K562 treated with DMSO at 1 percent for 48 hours (cell line): Measurements from ENCODE around the gene MYOM3. TPM values are rescaled to one million over a fixed set of nuclear protein-coding genes. Genes with fewer than 3 reads are reported as not detected.

Experiments
- total RNA-seq: library from RNA; unstranded; fragments of 300-600 nt; gene quantifications from 2 replicates; pipeline ENCODE4 v1.2.3, GENCODE V29; 2022; ENCODE audit warnings: low replicate concordance; ENCODE audit errors: extremely low read depth

MYOM3 gene
- total RNA-seq: not detected in 2 replicates

DNA sequence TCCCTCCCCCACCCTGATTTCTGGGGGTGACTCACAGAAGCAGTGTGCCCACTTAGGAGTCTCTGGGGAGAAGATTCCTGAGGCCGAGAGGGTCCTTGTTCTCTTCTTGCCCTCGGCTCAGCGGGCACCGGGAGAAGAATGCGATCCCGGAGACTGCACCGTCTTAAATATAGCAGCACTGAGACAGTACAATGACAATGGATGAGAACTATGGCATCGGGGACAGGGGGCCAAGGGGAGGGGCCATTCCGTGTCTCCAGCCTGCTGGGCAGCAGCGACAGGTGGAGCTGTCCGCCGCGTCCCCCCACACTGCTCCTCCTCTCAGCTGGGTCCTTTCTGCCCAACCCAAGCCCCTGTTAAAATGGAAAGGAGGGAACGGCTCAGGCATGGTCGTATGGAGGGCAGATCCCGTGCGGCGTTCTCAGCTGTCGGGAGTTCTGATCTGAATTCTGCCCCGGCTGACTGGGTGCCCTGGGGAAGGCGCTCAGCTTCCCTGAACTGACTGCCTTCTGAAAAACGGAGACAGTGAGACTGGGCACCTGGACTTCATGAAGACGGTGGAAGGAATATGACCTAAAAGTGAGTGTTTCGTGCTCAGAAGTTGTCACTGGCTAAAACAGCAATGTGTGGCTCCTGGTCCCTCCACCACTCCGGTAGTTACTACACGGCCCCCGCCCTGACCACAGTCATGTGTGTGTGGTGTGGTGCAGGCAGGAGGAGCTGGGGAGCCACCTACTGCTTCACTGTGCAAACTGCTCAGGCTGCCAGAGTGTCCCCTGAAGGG lies at the start of gene MYOM3:
MYOM3 (minus strand) TSS at position 140 of the 784 bp plus-strand sequence. CDS start 3,499 bp downstream, outside the sequence.

DNA sequence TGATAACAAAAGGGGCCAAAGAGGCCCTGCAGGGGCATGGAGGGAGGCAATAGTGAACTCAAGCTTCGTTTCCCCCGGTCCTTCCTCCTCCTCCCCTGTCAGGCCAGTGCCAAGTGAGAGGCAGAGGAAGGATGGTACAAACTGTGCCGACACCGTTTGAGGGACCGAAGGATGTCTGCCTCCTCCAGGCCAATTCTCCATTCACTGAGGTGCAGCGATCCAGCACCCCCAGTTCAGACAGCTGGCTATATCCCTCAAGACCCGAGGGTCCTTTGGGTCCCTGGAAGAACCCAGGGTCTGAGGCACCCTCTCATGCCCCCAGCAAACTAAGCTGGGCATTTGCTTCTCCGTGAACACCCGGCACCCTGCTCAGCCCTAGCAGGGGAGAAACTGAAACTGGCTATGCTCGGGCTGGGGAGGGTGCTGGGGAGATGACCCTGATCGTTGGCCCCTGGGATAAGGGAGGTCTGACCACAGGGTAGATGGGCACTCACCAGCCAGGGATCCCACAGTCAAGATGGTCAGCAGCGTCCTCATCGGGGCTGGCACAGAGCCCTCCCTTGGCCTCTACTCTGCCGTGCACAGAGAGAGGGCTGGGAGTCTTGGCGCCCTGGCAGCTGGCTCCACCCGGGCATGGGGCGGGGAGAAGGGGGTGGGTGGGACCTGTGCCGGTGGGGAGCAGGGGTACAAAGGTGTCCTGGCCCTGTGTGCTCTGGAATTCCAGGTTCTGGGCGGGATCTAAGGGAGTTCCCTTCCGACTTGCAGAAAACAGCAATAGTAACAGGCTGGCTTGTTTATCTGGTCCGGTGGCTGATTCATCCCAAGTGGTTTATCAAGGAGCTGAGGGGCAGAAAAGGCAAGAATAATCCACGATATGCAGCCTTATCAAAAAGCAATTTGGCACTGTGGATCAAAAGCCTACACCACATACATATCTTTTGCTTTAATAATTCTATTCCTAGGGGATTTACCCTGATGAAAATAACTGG lies 30.9 kb upstream of the MYOM3 start, which contains the start of gene IL22RA1:
IL22RA1 (minus strand) TSS at position 595 of the 989 bp plus-strand sequence; CDS start at position 537, 58 bp downstream.

Other genes starting within 250 kb of the MYOM3 start
- not detected in 2 replicates for gene FUCA1, start 243.8 kb downstream of the MYOM3 start, total RNA-seq
- not detected in 2 replicates for gene CNR2, start 198.8 kb downstream of the MYOM3 start, total RNA-seq
- not detected in 2 replicates for gene PNRC2, start 152.3 kb downstream of the MYOM3 start, total RNA-seq
- not detected in 2 replicates for gene SRSF10, start 131.8 kb downstream of the MYOM3 start, total RNA-seq
- not detected in 2 replicates for gene IL22RA1, start 31.0 kb upstream of the MYOM3 start, total RNA-seq
- not detected in 2 replicates for gene IFNLR1, start 75.2 kb upstream of the MYOM3 start, total RNA-seq
- gene GRHL3, start 207.2 kb upstream of the MYOM3 start, total RNA-seq: not detected in 2 replicates